ENCODE results near the gene KRT78.

DNA sequence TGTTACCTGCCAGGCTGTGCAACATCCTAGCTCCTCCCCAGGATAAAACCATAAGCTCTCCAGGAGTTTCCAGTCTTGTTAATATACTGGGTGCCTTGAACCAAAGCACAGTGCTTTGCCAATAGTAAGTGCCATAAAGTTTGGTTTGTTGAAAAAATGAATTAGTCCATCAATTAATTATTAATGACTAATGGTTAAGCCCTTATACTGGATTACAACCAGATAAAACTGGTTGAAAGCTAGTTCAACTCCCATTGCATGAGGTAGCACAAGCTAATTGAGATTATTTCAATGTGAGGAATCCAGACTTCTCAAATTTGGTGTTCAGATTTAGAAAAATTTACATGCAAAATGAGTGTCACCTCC is 51.3 kb downstream of the KRT78 start:
- TF ChIP-seq NFYB (IDR thresholded peaks at IDR 0.05; ENCODE audit: extremely low read depth, insufficient read length) (no peak), BHLHE40 (IDR thresholded peaks at IDR 0.05; ENCODE audit: low read length) (no peak)
- TF ChIP-seq, protein P1, sequence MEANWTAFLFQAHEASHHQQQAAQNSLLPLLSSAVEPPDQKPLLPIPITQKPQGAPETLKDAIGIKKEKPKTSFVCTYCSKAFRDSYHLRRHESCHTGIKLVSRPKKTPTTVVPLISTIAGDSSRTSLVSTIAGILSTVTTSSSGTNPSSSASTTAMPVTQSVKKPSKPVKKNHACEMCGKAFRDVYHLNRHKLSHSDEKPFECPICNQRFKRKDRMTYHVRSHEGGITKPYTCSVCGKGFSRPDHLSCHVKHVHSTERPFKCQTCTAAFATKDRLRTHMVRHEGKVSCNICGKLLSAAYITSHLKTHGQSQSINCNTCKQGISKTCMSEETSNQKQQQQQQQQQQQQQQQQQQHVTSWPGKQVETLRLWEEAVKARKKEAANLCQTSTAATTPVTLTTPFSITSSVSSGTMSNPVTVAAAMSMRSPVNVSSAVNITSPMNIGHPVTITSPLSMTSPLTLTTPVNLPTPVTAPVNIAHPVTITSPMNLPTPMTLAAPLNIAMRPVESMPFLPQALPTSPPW (CRISPR knock-in tag; IDR thresholded peaks at IDR 0.05) = no peak

Measured in K562 (cell line).